GM21576 (cell line): ENCODE measurements around the gene GRK2.
A peak's percentile ranks its signal among the peaks of the same experiment; 100 is the strongest.
"Not testable (repeated sequence)": the region's sequence is repeated elsewhere in the genome, so short reads cannot be mapped to it uniquely, and the experiment has no call there.

Experiments
- ATAC-seq: cut with Tn5 transposase; IDR thresholded peaks from one replicate; pipeline ENCODE4 v1.9.1; 2021; ENCODE audit warnings: mild to moderate bottlenecking, moderate library complexity; ENCODE audit not compliant: unreplicated experiment

Gene GRK2

DNA sequence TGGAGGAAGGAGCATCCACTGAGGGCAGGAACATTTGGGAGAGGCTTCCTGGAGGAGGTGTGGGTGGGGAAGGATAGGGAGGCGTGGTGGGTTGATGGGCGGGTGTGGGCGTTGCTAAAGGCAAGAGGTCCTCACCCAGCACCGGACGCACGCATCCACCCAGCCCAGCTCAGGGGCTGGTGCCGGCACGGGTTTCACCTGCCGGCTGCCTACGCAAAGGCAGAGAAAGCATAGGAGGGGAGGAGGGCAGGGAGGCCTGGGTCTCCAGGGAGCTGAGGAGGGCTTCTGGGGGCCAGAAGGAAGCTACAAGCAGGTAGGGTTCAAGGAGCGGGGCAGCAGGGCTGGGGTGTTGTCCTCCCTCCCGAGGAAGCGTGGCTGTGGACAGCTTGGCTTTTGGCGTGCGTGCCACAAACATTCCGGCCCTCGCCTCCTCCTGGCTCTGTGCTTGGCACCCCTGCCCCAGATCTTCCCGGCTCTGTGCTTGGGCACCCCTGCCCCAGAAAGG lies 44.8 kb downstream of the GRK2 start:
- ATAC-seq, result no peak

DNA sequence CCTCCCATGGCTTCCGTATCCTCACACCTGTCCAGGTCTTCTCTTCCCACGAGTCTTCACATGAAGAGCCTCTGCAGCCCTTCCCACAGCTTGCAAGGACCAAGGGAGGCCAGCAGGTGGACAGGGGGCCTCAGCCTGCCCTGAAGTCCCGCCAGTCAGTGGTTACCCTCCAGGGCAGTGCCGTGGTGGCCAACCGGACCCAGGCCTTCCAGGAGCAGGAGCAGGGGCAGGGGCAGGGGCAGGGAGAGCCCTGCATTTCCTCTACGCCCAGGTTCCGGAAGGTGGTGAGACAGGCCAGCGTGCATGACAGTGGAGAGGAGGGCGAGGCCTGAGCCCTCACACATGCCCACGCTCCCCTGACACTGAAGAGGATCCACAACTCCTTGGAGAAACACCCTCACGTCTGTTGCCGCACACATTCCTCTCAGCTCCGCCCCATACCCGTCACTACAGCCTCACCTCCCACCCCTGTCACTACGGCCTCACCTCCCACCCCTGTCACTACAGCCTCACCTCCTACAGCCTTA lies 45.3 kb downstream of the GRK2 start:
- ATAC-seq, result no peak

DNA sequence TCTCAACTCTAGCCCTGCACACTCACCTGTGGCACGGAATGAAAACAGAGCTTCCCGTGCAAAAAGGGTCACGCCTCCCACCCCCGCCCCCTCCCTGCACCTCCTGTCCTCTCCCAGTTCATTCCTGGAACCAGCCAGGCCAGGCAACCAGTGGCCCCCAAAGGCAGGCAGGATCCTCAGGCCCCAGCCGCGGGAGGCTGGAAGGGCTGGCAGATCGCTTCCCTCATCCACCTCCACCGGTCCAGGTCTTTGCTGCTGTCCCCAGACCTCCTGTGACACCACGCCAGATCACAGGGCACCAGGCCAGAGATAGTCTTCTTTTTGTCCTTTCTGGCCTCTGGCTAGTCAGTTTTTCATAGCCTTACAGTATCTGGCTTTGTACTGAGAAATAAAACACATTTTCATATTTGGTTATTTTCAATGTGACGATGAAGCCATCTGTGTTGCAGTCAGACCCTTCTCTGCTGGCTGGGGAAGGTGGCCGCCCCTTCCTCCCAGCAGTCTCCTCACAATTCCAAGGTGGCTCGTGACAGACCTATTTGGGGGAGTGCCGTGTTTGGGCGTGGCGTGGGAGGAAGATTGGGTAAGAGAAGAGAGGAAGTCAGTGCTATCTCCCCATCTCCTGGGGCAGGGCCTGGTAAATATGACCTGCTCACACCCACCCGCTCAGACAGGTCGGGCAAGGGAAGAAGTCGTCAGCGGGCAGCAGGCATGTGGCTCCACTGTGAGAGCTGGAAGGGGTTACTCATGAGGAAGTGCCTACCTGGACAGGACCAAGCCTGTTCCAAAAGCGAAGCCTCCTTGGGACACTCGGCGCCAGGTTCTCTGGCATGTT lies 46.1 kb downstream of the GRK2 start:
- no peak for ATAC-seq

DNA sequence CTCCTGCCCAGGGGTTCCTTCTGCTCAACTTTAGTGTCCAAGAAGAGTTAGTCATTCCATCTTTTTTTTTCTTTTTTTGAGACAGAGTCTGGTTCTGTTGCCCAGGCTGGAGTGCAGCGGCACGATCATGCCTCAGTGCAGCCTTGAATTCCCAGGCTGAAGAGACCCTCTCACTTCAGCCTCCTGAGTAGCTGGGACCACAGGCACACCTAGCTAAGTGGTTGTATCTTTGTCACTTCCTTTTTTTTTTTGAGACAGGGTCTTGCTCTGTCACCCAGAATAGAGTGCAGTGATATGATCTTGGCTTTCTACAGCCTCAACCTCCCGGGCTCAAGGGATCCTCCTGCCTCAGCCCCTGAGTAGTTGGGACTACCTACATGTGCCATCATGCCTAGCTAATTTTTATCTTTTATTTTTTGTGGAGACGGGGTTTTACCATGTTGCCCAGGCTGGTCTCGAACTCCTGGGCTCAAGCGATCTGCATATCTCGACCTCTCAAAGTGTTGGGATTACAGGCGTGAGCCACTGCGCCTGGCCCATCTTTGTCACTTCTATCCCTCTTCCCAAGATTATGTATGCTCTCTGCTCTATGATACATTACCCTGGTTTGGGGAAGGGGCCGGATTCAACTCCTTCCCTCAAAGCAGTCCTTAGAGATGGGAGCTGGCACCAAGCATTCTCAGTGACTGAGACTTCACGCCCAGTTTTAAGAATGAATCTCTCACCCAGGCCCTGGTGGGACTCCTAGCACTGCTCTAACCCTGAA lies 47.0 kb downstream of the GRK2 start:
- ATAC-seq, result no peak

DNA sequence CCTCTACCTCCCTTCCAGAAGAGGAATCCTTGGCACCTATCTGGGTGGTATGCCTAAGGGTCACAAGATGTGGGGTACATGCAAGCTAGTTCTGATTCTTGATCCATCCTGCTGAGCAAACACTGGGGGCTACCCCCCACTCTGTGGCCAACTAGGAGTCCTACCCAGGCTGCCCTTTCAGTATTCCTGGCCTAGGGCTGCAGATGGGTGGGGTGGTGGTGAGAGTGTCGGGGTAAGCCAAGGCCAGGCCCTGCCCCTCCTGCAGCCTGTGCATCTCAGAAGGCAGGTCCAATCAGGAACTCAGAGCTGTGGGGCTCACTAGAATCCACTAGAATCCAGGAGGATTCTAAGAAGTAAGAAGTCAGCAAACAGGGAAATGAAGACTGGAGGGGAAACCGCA lies 47.9 kb downstream of the GRK2 start:
- no peak for ATAC-seq

DNA sequence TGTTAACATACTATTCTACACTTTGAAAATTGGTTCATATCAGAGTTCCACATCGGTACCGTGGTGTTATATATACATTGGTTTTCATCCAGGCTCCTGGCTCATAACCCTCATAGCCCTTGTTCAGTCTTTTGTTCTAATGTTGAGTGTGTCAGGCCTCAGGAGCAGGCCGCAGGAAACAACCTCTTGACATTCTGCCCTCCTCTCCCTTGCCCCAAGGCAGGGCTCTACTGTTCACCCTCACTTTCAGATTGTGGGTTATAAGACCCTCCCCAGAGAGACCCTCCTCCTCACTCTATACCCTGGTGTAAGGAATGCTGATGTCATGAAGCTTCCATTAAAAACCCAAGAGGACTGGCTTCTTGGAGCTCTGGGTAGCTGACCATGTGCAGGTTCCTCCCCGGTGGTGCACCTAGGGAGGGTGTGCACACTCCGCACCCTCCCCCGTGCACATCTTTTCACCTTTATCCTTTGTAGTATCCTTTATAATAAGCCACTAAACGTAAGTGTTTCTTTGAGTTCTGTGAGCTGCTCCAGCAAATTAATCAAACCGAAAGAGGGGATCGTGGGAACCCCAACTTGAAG lies 49.1 kb downstream of the GRK2 start:
- no peak for ATAC-seq

DNA sequence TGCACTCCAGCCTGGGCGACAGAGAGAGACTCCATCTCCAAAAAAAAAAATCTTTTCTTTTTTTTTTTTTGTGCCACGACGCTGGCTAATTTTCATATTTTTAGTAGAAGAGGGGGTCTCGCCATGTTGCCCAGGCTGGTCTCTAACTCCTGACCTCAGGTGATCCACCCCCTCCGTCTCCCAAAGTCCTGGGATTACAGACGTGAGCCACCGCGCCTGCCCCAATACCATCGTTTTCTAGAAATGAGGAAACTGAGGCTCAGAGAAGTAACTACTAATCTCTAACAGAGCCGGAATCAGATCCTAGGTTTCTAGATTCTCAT lies 50.6 kb downstream of the GRK2 start:
- no peak for ATAC-seq

DNA sequence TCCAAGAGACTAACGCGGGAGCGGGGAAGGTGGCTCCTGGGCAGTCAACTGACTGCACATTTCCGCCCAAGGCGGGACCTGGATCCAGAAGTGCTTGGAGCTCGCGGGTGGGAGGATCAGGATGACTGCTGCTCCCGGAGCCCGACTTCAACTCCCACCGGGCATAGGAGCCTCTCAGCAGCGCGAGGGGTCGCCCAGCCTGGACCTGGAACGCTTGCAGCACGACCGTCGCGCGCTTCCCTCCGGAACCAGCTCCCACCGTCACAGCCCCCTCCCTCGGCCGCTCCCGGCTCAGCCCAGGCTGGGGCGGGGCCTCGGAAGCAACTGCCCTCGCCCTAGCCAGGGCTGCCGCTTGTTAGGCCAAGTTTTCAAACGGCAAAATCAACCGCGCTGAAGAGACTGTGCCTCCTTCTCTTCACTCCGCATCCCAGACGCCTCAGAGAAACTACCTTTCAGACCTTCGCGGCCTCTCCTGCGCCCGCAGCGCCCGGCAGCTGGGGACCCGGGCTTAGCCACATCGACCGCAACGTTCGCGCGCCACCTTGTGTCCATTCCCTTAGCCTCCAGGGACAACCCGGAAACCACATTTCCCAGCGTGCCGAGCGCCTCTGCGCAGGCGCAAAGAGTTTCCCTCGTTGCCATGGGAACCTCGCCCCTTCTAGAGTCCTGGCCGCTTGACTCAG lies 51.1 kb downstream of the GRK2 start:
- ATAC-seq, result peak; percentile 69

DNA sequence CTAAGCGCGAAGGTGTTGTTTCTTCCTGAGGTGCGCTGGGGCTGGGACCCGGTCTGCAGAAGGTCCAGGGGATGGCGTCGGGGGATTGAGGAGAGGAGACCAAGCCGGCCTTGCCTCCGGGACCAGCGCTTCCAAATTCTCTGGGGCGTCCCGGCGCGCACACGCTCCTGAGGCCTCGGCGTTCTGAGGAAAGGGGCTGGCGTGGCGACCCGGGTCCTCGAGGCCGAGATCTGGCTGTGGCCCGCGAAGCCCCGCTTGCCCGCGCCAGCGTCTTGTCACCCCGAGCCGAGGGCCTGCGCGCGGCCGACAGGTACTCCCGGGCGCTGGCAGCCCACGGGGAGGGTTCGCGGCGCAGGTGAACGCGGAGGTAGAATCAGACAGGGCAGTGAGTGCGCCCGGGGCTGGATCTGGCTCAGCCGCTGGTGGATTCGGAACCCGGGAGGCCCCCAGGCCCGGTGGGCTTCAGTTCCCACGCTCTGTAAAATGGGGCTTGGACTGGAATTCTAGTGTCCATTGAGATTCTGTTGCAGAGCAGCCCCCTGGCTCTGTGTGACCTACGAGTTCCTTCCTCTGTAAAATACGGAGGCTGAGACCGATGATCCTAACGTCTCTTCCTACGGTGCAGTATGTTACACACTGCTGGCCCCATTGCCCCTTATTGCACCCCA lies 51.7 kb downstream of the GRK2 start:
- ATAC-seq, result peak; percentile 10

DNA sequence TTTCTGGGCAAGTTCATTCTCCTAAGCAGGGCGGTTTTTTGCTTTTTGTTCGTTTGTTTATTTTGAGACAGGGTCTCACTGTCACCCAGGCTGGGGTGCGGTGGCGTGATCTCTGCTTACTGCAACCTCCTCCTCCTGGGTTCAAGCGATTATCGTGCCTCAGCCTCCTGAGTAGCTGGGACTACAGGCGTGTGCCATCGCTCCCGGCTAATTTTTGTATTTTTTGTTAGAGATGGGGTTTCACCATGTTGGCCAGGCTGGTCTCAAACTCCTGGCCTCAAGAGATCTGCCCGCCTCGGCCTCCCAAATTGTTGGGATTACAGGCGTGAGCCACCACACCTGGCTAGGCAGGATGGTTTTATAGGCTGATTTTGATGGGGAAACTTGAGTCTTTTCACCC lies 52.6 kb downstream of the GRK2 start:
- ATAC-seq, result not testable (repeated sequence)

DNA sequence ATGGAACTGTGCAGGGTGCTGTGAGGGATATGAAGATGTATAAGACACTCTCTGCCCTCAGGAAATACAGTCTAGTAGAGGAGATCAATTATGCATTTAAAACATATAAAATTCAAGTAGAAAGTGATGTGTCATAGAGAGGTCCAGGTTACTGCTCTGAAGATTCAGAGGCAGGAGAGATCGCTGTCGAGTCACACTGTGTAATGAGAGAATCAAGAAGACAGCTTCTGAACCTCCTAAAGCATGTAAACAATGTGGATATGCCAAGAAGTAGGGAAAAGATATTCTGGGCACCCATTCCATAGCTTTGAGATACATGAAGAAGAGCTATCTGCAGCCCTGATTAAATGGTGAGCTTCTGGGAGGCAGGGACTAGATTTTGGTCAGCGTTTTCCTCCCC lies 53.7 kb downstream of the GRK2 start:
- ATAC-seq, result no peak

DNA sequence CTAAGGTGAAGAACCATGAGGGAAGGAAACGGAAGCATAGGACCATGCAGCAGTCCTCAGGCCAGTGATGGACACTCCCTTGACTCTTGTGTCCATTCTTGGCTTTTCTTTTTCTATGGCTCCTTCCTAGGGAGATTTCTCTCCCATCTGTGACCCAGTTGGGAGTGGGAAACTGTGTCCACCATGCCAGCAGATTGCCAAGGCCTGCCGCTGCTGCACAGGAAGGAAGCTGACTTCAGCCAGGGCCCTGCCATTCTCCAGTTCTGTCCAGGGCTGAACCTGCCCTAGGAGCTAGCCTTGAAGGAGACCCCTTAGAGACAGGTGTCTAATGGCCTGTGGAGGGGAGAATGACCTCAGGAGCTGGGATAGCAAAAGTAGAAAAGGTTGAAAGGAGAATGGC lies 54.4 kb downstream of the GRK2 start:
- ATAC-seq, result no peak

DNA sequence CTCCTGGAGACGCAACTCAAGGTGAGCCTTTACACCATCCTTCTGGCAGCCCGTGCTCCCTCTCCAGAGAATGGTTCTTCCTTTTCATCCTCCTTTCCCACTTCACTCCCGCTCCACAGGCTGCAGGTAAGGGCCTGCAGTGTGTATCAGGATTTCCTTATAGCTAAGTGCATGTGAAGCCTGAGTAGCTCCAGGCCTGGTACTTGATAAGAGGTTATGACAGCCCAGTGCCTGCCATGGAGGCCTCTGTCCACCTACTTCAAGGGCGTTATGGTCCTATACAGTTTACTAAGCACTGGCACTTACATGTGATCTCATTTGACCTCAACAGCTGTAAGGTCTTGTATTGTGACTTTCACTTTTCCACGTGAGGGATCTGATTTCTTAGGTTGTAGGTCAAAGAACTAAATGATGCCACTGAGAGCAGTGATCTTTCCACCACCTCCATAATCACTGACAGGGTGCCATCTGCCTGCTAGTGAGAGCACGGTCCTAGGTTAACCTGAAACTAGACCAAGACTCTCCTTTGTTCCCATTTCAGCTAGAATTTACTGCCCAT lies 55.1 kb downstream of the GRK2 start:
- no peak for ATAC-seq

DNA sequence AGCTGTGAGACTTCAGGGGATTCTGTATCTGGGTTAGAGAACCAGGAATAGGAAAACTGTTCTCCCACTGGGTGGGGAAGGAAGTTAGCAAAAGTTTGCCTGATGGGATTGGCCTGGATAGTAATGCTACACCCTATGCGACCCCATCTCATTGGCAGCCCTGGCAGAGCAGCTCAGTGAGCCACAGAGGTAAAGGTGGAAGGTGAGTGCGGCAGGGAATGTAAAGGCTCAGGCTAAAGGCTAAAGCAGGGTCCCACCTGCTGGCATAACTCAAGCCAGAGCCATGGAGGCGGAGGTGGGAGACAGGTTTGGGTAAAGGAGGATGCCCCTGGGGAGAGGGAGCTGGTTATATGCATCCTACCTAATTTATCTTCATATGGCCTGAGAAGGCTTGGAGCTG lies 55.8 kb downstream of the GRK2 start:
- no peak for ATAC-seq

DNA sequence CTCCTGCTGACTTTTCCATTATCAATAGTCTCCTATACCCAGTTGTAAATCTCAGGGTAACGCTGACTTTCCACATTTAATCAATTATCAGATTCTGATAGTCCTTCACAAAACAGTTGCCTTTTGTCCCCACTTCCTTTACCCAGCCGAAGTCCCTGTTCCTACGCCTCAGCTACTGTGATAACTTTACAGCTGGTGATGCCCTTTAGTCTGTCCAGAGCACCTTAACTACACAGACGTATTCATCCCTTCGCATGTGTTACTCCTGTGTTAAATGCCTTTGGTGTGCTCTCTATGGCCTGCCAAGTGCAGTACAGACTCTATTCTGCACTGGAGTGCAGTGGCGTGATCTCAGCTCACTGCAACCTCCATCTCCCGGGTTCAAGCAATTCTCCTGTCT lies 57.3 kb downstream of the GRK2 start:
- ATAC-seq, result no peak

DNA sequence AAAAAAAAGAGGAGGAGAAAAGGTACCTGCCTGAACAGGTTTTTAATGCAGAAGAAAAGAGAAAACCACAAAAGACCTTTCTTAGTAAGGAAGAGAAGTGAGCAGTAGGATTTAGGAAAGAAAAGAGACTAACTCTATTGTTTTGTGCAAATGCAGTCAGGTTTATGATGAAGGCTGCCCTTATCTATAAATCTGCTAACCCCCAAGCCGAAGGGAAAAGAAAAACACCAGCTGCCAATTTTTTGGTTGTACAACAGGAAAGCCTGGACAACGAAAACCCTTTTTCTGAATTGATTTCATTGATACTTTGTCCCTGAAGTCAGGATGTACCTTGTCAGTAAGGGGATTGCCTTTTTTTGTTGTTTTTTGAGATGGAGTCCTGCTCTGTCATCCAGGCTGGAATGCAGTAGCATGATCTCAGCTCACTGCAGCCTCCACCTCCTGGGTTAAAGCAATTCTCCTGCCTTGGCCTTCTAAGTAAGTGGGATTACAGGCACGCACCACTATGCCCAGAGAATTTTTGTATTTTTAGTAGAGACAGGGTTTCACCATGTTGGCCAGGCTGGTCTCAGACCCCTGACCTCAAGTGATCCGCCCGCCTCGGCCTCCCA lies 65.9 kb downstream of the GRK2 start:
- no peak for ATAC-seq
